GM10847 (cell line): ENCODE measurements around the gene OR6V1.

Experiments
- POLR2A ChIP-seq: IDR thresholded peaks from 2 replicates; pipeline ENCODE4 v1.6.1; 2011; ENCODE audit not compliant: insufficient read length; ENCODE audit errors: extremely low read depth

Gene OR6V1

GRCh38 chr7:143073556-143073955 is 21.4 kb downstream of the OR6V1 start:
- TF ChIP-seq POLR2A: no peak

GRCh38 chr7:143074141-143074540 is 22.0 kb downstream of the OR6V1 start:
- no peak for TF ChIP-seq POLR2A

- no peak for TF ChIP-seq POLR2A
Measured at GRCh38 chr7:143085109-143085508, 33.0 kb downstream of the OR6V1 start.

- TF ChIP-seq POLR2A: no peak
Measured at GRCh38 chr7:143096146-143096545, 44.0 kb downstream of the OR6V1 start.
